Prostate gland (tissue), 2 donors: ENCODE measurements around the gene PIK3R2. TPM values are rescaled to one million over a fixed set of nuclear protein-coding genes. Genes with fewer than 3 reads are reported as not detected.
A peak's percentile ranks its signal among the peaks of the same experiment; 100 is the strongest.

Experiments
- DNase-seq: peaks from one replicate; pipeline ENCODE4 v3.0.0-alpha.2; 2019; ENCODE audit warnings: low spot score
- H3K27ac ChIP-seq, 2 donors: fragments of 200-600 bp; sonication (generic); 2 replicates each; pipeline ENCODE4 v1.5.1; 2017 to 2019
- H3K27me3 ChIP-seq: fragments of 200-600 bp; sonication (generic); replicated peaks from 2 replicates; pipeline ENCODE4 v1.5.1; 2019; ENCODE audit not compliant: insufficient read depth
- H3K36me3 ChIP-seq, 2 donors: fragments of 200-600 bp; sonication (generic); 1 replicate in 1 of 2; 2 replicates in 1 of 2; pipeline versions ENCODE4 v1.5.1 to v1.8.1; 2017 to 2019
- H3K4me1 ChIP-seq: fragments of 200-600 bp; sonication (generic); replicated peaks from 2 replicates; pipeline ENCODE4 v1.5.1; 2019
- H3K4me3 ChIP-seq, 2 donors: fragments of 200-600 bp; sonication (generic); 2 replicates each; pipeline ENCODE4 v1.5.1; 2017 to 2019
- H3K9me3 ChIP-seq: fragments of 200-600 bp; sonication (generic); 2 replicates; pipeline ENCODE4 v1.5.1; 2017
- POLR2A ChIP-seq: fragments of 450-650 bp; IDR thresholded peaks from one replicate; pipeline ENCODE4 v1.6.1; 2016; ENCODE audit warnings: antibody characterized with exemption, mild to moderate bottlenecking
- POLR2AphosphoS5 ChIP-seq: sonication (generic); formaldehyde crosslinking; IDR thresholded peaks from one replicate; pipeline ENCODE4 v1.6.1; 2017; ENCODE audit warnings: antibody characterized with exemption
- WGBS: methylation state at CpG from one replicate; pipeline ENCODE4 v1.1.5; 2018; 5-methylcytosine and 5-hydroxymethylcytosine counted together
- intact Hi-C: fragments of 100-400 bp; cut with DNase I; formaldehyde crosslinking; loops from one replicate; pipeline ENCODE4 v1.14.2; 2022
- total RNA-seq, 2 donors: library from RNA; depleted of rRNA; stranded (reverse); fragments of >200 nt; gene quantifications; one replicate each; pipeline ENCODE4 v1.1.0, GENCODE V29; 2016
- TF ChIP-seq, protein P1 (sequence below), 4 experiments: fragments of 200-600 bp in 2 of 4; fragments of 450-650 bp in 2 of 4; sonication (generic) in 2 of 4; IDR thresholded peaks; 1 replicate in 3 of 4; 2 replicates in 1 of 4; pipeline ENCODE4 v1.5.1; 2016 to 2019; ENCODE audit warnings: antibody characterized with exemption in 4 of 4, mild to moderate bottlenecking in 2 of 4, moderate library complexity in 2 of 4

PIK3R2 gene
- total RNA-seq, 2 donors from 2014 or later: 41.3 to 71.6 TPM

DNA sequence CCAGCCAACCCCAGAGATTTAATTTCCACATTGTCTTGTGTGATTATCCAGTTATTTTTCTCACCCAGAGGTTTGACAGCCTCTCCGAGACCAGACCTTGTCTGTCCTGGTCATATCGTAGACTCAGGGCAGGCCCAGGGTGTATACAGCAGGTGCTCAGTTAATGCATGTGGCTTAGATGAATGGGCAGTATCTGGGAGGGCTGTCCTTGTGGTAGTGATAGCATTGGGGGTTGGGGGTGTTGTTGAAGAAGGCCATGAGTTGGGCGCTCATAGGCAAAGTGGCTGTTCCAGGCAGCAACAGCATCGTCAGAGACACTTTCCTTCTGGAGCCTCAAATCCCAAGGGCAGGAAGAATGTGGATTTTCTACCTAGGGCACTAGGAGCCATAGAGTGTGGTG is 38.5 kb upstream of the PIK3R2 start:
- no peak for DNase-seq
- no peak overlapping the region for H3K27ac ChIP-seq
- H3K9me3 ChIP-seq: no peaks in the 10 kb centered on the region
- 96% methylated on average over 4 of the region's 4 CpGs for WGBS
- intact Hi-C loops: loop anchor here (5.0 kb wide), 1 partner anchor 138 kb away; no protein-coding TSS in a partner anchor
- no peaks in the 10 kb centered on the region for H3K36me3 ChIP-seq
- H3K27me3 ChIP-seq: no peaks in the 10 kb centered on the region
- peaks cover 6% of the 10 kb centered on the region for H3K4me1 ChIP-seq
- H3K4me3 ChIP-seq: no peak overlapping the region
- TF ChIP-seq POLR2A (no peak), POLR2AphosphoS5 (no peak)
- TF ChIP-seq, protein P1, sequence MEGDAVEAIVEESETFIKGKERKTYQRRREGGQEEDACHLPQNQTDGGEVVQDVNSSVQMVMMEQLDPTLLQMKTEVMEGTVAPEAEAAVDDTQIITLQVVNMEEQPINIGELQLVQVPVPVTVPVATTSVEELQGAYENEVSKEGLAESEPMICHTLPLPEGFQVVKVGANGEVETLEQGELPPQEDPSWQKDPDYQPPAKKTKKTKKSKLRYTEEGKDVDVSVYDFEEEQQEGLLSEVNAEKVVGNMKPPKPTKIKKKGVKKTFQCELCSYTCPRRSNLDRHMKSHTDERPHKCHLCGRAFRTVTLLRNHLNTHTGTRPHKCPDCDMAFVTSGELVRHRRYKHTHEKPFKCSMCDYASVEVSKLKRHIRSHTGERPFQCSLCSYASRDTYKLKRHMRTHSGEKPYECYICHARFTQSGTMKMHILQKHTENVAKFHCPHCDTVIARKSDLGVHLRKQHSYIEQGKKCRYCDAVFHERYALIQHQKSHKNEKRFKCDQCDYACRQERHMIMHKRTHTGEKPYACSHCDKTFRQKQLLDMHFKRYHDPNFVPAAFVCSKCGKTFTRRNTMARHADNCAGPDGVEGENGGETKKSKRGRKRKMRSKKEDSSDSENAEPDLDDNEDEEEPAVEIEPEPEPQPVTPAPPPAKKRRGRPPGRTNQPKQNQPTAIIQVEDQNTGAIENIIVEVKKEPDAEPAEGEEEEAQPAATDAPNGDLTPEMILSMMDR (IDR thresholded peaks at IDR 0.05): no peak

- H3K36me3 ChIP-seq: no peaks in the 10 kb centered on the region
- intact Hi-C loops: loop anchor here (5.0 kb wide), 1 partner anchor 35 kb away; the partner anchor contains the start of gene PIK3R2
- TF ChIP-seq, protein P1 (IDR thresholded peaks at IDR 0.05): no peak
- no peak for TF ChIP-seq POLR2A
- no peak for TF ChIP-seq POLR2AphosphoS5
- peak overlapping the region; percentile 70 for H3K4me3 ChIP-seq
- peaks cover 6% of the 10 kb centered on the region for H3K4me1 ChIP-seq
- H3K27ac ChIP-seq: peak overlapping the region in 1 of 2 donors; percentile 18
- no peak for DNase-seq
- no peaks in the 10 kb centered on the region for H3K9me3 ChIP-seq
- H3K27me3 ChIP-seq: no peaks in the 10 kb centered on the region
- 13% methylated on average over 11 of the region's 11 CpGs for WGBS
These were observed 35.6 kb upstream of the PIK3R2 start for GRCh38 chr19:18117364-18117691.

DNA sequence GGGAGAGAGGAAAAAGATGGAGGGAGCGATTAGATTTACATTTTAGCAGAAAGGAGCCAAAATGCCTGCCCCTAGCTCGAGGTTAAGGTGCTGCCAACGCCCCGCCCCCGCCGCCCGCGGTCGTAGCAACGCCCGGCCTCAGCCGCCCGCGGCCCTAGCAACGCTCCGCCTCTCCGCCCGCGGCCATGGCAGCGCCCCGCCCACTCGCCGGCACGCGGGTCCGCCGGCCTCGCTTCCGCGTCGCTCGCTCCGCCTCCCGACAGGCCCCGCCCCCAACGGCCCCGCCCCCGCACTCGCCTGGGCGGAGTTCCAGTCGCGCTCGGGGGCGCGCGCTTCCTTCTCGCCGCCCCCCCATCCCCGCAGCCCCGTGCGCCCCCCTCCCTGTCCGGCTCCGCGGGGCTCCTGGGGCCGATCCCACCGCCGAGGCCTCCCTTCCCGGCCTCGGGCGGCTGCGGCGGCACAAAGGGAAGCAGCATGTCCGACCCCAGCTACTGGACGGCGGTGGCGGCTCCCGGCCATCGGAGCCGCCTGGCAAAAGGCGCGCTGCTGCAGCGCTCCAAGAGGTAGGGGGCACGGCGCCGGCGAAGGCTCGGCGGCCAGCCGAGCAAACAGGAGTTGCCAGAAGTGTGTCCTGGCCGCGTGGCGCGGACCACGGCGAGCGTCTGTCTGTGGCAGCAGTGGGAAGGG is 35.1 kb upstream of the PIK3R2 start:
- intact Hi-C loops: loop anchor here (5.0 kb wide), 1 partner anchor 34 kb away; the partner anchor contains the start of gene PIK3R2
- Histone ChIP-seq H3K27me3 (no peaks in the 10 kb centered on the region), H3K9me3 (no peaks in the 10 kb centered on the region), H3K36me3 (no peaks in the 10 kb centered on the region), H3K27ac (peak overlapping the region; percentile 75 to 80), H3K4me3 (peak overlapping the region; percentile 70), H3K4me1 (peaks cover 6% of the 10 kb centered on the region)
- peak; percentile 75 for DNase-seq
- TF ChIP-seq, protein P1 (IDR thresholded peaks at IDR 0.05): peak in 2 of 4 experiments; percentile 12
- no peak for TF ChIP-seq POLR2AphosphoS5
- WGBS: under 1% methylated on average over 36 of the region's 86 CpGs

DNA sequence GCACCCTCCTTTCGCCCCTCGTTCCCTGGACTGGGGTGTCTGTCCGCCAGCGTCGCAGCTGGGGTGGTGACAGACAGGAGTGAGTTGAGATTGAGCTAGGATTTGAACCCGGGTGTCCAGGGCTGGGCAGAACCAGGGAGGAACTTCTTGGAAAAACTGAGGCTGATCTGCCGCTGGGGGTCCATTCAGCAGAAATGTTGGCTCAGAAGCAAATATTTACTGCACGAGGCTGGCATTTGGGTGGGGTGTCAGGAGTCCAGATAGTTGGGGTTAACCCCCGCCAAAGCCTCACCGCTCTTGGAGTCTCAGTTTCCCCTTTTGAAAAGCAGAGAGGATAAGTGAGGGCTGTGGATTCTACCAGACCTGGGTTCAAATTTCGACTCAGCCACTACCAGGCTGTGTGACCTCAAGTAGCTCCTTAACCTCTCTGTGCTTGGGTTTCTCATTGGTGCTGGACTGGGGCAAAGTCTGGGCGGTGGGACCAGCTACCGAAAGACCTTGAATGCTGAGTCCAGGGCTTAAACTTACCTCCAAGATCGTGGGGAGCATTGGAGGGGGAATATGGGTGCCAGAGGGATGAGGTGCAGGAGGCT is 34.4 kb upstream of the PIK3R2 start:
- no peak for TF ChIP-seq POLR2AphosphoS5
- TF ChIP-seq, protein P1 (IDR thresholded peaks at IDR 0.05): no peak
- no peak for TF ChIP-seq POLR2A
- Histone ChIP-seq H3K4me3 (peak overlapping the region; percentile 70), H3K27me3 (no peaks in the 10 kb centered on the region), H3K9me3 (no peaks in the 10 kb centered on the region), H3K4me1 (peaks cover 6% of the 10 kb centered on the region), H3K36me3 (no peaks in the 10 kb centered on the region), H3K27ac (peak overlapping the region; percentile 75 to 80)
- intact Hi-C loops: loop anchor here (5.0 kb wide), 1 partner anchor 34 kb away; the partner anchor contains the start of gene PIK3R2
- DNase-seq: no peak
- WGBS: 33% methylated on average over 14 of the region's 14 CpGs
